Ishikawa (cell line): ENCODE measurements around the gene C14orf180.
A peak's percentile ranks its signal among the peaks of the same experiment; 100 is the strongest.

Source experiments
- CEBPB ChIP-seq: IDR thresholded peaks from 2 replicates; pipeline ENCODE4 v1.6.1; 2012
- CREB1 ChIP-seq: IDR thresholded peaks from 2 replicates; pipeline ENCODE4 v1.6.1; 2012; ENCODE audit warnings: low read depth
- EGR1 ChIP-seq: IDR thresholded peaks from 2 replicates; pipeline ENCODE4 v1.6.1; 2012
- EP300 ChIP-seq: IDR thresholded peaks from 2 replicates; pipeline ENCODE4 v1.6.1; 2012; ENCODE audit warnings: borderline replicate concordance
- FOXM1 ChIP-seq: IDR thresholded peaks from 2 replicates; pipeline ENCODE4 v1.6.1; 2012; ENCODE audit warnings: low read depth, borderline replicate concordance
- NFIC ChIP-seq: IDR thresholded peaks from 2 replicates; pipeline ENCODE4 v1.6.1; 2012
- RAD21 ChIP-seq: IDR thresholded peaks from 2 replicates; pipeline ENCODE4 v1.6.1; 2012; ENCODE audit warnings: low read depth
- REST ChIP-seq: IDR thresholded peaks from 2 replicates; pipeline ENCODE4 v1.6.1; 2012; ENCODE audit warnings: low read depth, mild to moderate bottlenecking
- TAF1 ChIP-seq: IDR thresholded peaks from 2 replicates; pipeline ENCODE4 v1.6.1; 2012; ENCODE audit warnings: low read depth, mild to moderate bottlenecking
- TCF12 ChIP-seq: IDR thresholded peaks from 2 replicates; pipeline ENCODE4 v1.6.1; 2012; ENCODE audit warnings: low read depth
- TEAD4 ChIP-seq: IDR thresholded peaks from 2 replicates; pipeline ENCODE4 v1.6.1; 2012
- YY1 ChIP-seq: IDR thresholded peaks from 2 replicates; pipeline ENCODE4 v1.6.1; 2012; ENCODE audit warnings: low read depth
- ZBTB7A ChIP-seq: IDR thresholded peaks from 2 replicates; pipeline ENCODE4 v1.6.1; 2012; ENCODE audit warnings: low read depth
- TF ChIP-seq, protein P1 (sequence below): IDR thresholded peaks from 2 replicates; pipeline ENCODE4 v1.6.1; 2012
- TF ChIP-seq, protein P2 (sequence below): IDR thresholded peaks from 2 replicates; pipeline ENCODE4 v1.6.1; 2012

The C14orf180 gene

GRCh38 chr14:104547998-104548700 lies 31.4 kb upstream of the C14orf180 start:
- TF ChIP-seq TEAD4 (no peak), EGR1 (no peak), TCF12 (no peak), TAF1 (no peak), NFIC (no peak), ZBTB7A (no peak)
- TF ChIP-seq, protein P1, sequence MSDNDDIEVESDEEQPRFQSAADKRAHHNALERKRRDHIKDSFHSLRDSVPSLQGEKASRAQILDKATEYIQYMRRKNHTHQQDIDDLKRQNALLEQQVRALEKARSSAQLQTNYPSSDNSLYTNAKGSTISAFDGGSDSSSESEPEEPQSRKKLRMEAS = no peak
- TF ChIP-seq, protein P2, sequence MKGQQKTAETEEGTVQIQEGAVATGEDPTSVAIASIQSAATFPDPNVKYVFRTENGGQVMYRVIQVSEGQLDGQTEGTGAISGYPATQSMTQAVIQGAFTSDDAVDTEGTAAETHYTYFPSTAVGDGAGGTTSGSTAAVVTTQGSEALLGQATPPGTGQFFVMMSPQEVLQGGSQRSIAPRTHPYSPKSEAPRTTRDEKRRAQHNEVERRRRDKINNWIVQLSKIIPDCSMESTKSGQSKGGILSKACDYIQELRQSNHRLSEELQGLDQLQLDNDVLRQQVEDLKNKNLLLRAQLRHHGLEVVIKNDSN = no peak

DNA sequence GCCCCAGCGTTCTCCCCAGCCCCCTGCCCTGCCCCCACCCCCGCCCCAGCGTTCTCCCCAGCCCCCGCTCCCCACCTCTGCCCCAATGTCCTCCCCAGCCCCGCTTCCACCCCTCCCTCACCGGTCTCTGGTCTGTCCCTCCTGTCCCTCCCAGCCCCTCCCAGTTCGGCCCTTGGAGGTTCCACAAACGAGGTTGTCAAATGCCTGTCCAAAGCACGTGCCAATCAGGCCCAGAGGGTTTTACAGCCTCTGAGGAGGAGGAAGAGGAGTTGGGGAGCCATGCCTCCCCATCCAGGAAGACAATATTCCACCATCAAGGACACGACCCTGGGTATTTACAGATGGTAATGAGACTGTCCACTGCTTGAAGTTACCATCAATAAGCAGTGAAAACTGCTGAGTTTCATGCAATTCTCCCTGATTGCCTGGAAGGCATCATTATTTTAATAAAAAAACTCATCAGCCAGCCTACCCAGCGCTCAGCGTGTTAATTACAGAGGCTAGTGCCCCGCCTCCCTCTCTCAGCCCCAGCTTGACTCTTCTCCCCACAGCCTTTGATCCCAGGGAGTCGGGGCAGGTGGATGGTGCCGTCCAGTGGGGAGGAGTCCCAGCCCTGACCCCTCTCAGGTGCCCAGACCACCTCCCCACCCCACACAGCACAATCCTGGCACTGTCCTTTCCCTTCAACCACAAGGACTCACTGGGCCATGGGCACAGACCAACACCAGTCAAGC lies 30.6 kb upstream of the C14orf180 start:
- TF ChIP-seq, protein P2 = no peak
- no peak for TF ChIP-seq EGR1
- no peak for TF ChIP-seq REST
- TF ChIP-seq, protein P1 = no peak
- no peak for TF ChIP-seq CREB1
- no peak for TF ChIP-seq TCF12

- TF ChIP-seq REST (peak; percentile 71), FOXM1 (no peak), YY1 (no peak), EGR1 (no peak), CREB1 (no peak)
These were observed 29.8 kb upstream of the C14orf180 start for GRCh38 chr14:104549536-104550339.

DNA sequence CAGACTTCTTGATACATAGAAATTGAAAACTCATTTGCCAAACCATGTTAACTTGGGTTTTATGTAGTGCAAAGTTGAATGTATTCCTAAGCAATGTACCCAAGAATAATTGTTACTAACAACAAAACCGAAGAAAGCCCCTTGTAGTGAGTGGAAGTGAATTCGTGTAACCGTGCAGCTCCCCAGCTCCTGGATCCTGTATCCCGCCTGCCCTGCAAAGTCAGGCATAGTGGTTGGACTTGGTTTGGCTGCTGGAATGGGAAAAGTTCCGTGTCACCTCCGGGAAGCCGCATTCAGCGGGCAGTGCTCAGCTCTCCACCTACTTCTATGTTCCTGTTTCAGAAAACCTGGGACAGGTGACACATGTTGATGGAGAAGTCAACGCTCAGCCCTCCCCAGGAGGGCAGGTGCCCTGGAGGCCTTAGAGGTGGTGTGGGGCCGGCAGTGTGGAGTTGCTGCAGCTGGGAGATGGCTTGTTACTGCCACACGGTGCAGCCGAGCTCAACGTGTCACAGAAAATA lies 29.2 kb upstream of the C14orf180 start:
- TF ChIP-seq FOXM1 = no peak
- TF ChIP-seq ZBTB7A = no peak
- TF ChIP-seq, protein P1 = no peak
- TF ChIP-seq, protein P2 = no peak
- no peak for TF ChIP-seq TEAD4
- TF ChIP-seq TCF12 = no peak
- TF ChIP-seq YY1 = no peak
- no peak for TF ChIP-seq CREB1
- TF ChIP-seq NFIC = no peak
- no peak for TF ChIP-seq TAF1
- TF ChIP-seq EP300 = no peak
- TF ChIP-seq EGR1 = no peak
- no peak for TF ChIP-seq REST
- TF ChIP-seq RAD21 = no peak
- no peak for TF ChIP-seq CEBPB
